ENCODE data around the gene CASKIN2.

GRCh38 chr17:75482098-75482942 lies 33.0 kb downstream of the CASKIN2 start:
- no peak for TF ChIP-seq EZH2phosphoT487 (IDR thresholded peaks at IDR 0.05; ENCODE audit: insufficient read depth, low read depth)
- no peak for TF ChIP-seq EZH2 (IDR thresholded peaks at IDR 0.05; ENCODE audit: insufficient read depth, poor library complexity, severe bottlenecking)
